ENCODE data around the gene SMIM13.
A peak's percentile ranks its signal among the peaks of the same experiment; 100 is the strongest.

Gene SMIM13

GRCh38 chr6:11093626-11094410 is at the start of gene SMIM13:
TSS of gene SMIM13 (plus strand) at chr6:11093834. CDS start at chr6:11094314, 480 bp downstream.
- Histone ChIP-seq H3K4me1 (ENCODE audit: insufficient read depth, low read length) (peaks cover 12% of the 10 kb centered on the region; the same call in 1 of the 2 replicates), H3K27ac (ENCODE audit: low read length) (peak within 1 kb of the TSS; percentile 82), H3K36me3 (ENCODE audit: insufficient read depth, low read depth, low read length) (no peaks in the 10 kb centered on the region), H3K9me3 (ENCODE audit: insufficient read depth, low read depth, low read length) (no peaks in the 10 kb centered on the region), H3K9ac (ENCODE audit: low read depth, low read length) (peak within 1 kb of the TSS; percentile 94), H3K4me3 (ENCODE audit: low read length) (peak within 1 kb of the TSS; percentile 85), H3K27me3 (ENCODE audit: insufficient read depth, low read length) (no peaks in the 10 kb centered on the region)

- Histone ChIP-seq H3K36me3 (ENCODE audit: insufficient read depth, low read depth, low read length) (no peaks in the 10 kb centered on the region), H3K4me3 (ENCODE audit: low read length) (peak within 1 kb of the TSS; percentile 67), H3K27ac (ENCODE audit: low read length) (no peak within 1 kb of the TSS), H3K9me3 (ENCODE audit: insufficient read depth, low read depth, low read length) (no peaks in the 10 kb centered on the region), H3K27me3 (ENCODE audit: insufficient read depth, low read length) (peaks cover 67% of the 10 kb centered on the region), H3K9ac (ENCODE audit: low read depth, low read length) (no peak within 1 kb of the TSS), H3K4me1 (ENCODE audit: insufficient read depth, low read length) (no peaks in the 10 kb centered on the region)
Observed at GRCh38 chr6:11043961-11044711, 49.5 kb upstream of the SMIM13 start, which contains the start of gene ELOVL2. TSS of gene ELOVL2 (minus strand) at chr6:11044305. CDS start at chr6:11044230, 75 bp downstream.

GRCh38 chr6:11044712-11045167 is 48.9 kb upstream of the SMIM13 start:
- Histone ChIP-seq H3K9me3 (ENCODE audit: insufficient read depth, low read depth, low read length) (no peaks in the 10 kb centered on the region), H3K9ac (ENCODE audit: low read depth, low read length) (no peak overlapping the region), H3K36me3 (ENCODE audit: insufficient read depth, low read depth, low read length) (no peaks in the 10 kb centered on the region), H3K4me3 (ENCODE audit: low read length) (peak overlapping the region; percentile 65), H3K27me3 (ENCODE audit: insufficient read depth, low read length) (peaks cover 63% of the 10 kb centered on the region), H3K4me1 (ENCODE audit: insufficient read depth, low read length) (no peaks in the 10 kb centered on the region), H3K27ac (ENCODE audit: low read length) (no peak overlapping the region)

- Histone ChIP-seq H3K9me3 (ENCODE audit: insufficient read depth, low read depth, low read length) (no peaks in the 10 kb centered on the region), H3K4me1 (ENCODE audit: insufficient read depth, low read length) (no peaks in the 10 kb centered on the region), H3K36me3 (ENCODE audit: insufficient read depth, low read depth, low read length) (no peaks in the 10 kb centered on the region), H3K27ac (ENCODE audit: low read length) (no peak overlapping the region), H3K9ac (ENCODE audit: low read depth, low read length) (no peak overlapping the region), H3K27me3 (ENCODE audit: insufficient read depth, low read length) (peaks cover 8% of the 10 kb centered on the region), H3K4me3 (ENCODE audit: low read length) (no peak overlapping the region)
Observed at GRCh38 chr6:11050731-11051130, 42.9 kb upstream of the SMIM13 start.

- no peaks in the 10 kb centered on the region for H3K9me3 ChIP-seq (ENCODE audit: insufficient read depth, low read depth, low read length)
- H3K27ac ChIP-seq (ENCODE audit: low read length): no peak overlapping the region
- no peaks in the 10 kb centered on the region for H3K27me3 ChIP-seq (ENCODE audit: insufficient read depth, low read length)
- no peak overlapping the region for H3K9ac ChIP-seq (ENCODE audit: low read depth, low read length)
- no peaks in the 10 kb centered on the region for H3K36me3 ChIP-seq (ENCODE audit: insufficient read depth, low read depth, low read length)
- no peaks in the 10 kb centered on the region for H3K4me1 ChIP-seq (ENCODE audit: insufficient read depth, low read length)
- H3K4me3 ChIP-seq (ENCODE audit: low read length): no peak overlapping the region
Observed at GRCh38 chr6:11053307-11053706, 40.3 kb upstream of the SMIM13 start.

- H3K4me3 ChIP-seq (ENCODE audit: low read length): no peak overlapping the region
- no peaks in the 10 kb centered on the region for H3K36me3 ChIP-seq (ENCODE audit: insufficient read depth, low read depth, low read length)
- no peaks in the 10 kb centered on the region for H3K4me1 ChIP-seq (ENCODE audit: insufficient read depth, low read length)
- H3K9me3 ChIP-seq (ENCODE audit: insufficient read depth, low read depth, low read length): no peaks in the 10 kb centered on the region
- H3K9ac ChIP-seq (ENCODE audit: low read depth, low read length): no peak overlapping the region
- H3K27ac ChIP-seq (ENCODE audit: low read length): no peak overlapping the region
- H3K27me3 ChIP-seq (ENCODE audit: insufficient read depth, low read length): no peaks in the 10 kb centered on the region
Observed at GRCh38 chr6:11054722-11055121, 38.9 kb upstream of the SMIM13 start.

GRCh38 chr6:11055127-11055627 is 38.5 kb upstream of the SMIM13 start:
- Histone ChIP-seq H3K9me3 (ENCODE audit: insufficient read depth, low read depth, low read length) (no peaks in the 10 kb centered on the region), H3K9ac (ENCODE audit: low read depth, low read length) (no peak overlapping the region), H3K27ac (ENCODE audit: low read length) (no peak overlapping the region), H3K4me3 (ENCODE audit: low read length) (no peak overlapping the region), H3K27me3 (ENCODE audit: insufficient read depth, low read length) (no peaks in the 10 kb centered on the region), H3K4me1 (ENCODE audit: insufficient read depth, low read length) (no peaks in the 10 kb centered on the region), H3K36me3 (ENCODE audit: insufficient read depth, low read depth, low read length) (no peaks in the 10 kb centered on the region)

GRCh38 chr6:11056871-11057270 is 36.8 kb upstream of the SMIM13 start:
- no peak overlapping the region for H3K27ac ChIP-seq (ENCODE audit: low read length)
- H3K4me1 ChIP-seq (ENCODE audit: insufficient read depth, low read length): no peaks in the 10 kb centered on the region
- H3K9ac ChIP-seq (ENCODE audit: low read depth, low read length): no peak overlapping the region
- H3K9me3 ChIP-seq (ENCODE audit: insufficient read depth, low read depth, low read length): no peaks in the 10 kb centered on the region
- H3K36me3 ChIP-seq (ENCODE audit: insufficient read depth, low read depth, low read length): no peaks in the 10 kb centered on the region
- H3K27me3 ChIP-seq (ENCODE audit: insufficient read depth, low read length): no peaks in the 10 kb centered on the region
- H3K4me3 ChIP-seq (ENCODE audit: low read length): no peak overlapping the region

GRCh38 chr6:11058406-11058805 is 35.2 kb upstream of the SMIM13 start:
- no peaks in the 10 kb centered on the region for H3K9me3 ChIP-seq (ENCODE audit: insufficient read depth, low read depth, low read length)
- H3K4me3 ChIP-seq (ENCODE audit: low read length): no peak overlapping the region
- H3K4me1 ChIP-seq (ENCODE audit: insufficient read depth, low read length): no peaks in the 10 kb centered on the region
- no peaks in the 10 kb centered on the region for H3K36me3 ChIP-seq (ENCODE audit: insufficient read depth, low read depth, low read length)
- no peak overlapping the region for H3K9ac ChIP-seq (ENCODE audit: low read depth, low read length)
- H3K27me3 ChIP-seq (ENCODE audit: insufficient read depth, low read length): no peaks in the 10 kb centered on the region
- H3K27ac ChIP-seq (ENCODE audit: low read length): no peak overlapping the region

- H3K27me3 ChIP-seq (ENCODE audit: insufficient read depth, low read length): no peaks in the 10 kb centered on the region
- no peak overlapping the region for H3K27ac ChIP-seq (ENCODE audit: low read length)
- H3K4me1 ChIP-seq (ENCODE audit: insufficient read depth, low read length): no peaks in the 10 kb centered on the region
- no peak overlapping the region for H3K9ac ChIP-seq (ENCODE audit: low read depth, low read length)
- no peak overlapping the region for H3K4me3 ChIP-seq (ENCODE audit: low read length)
- no peaks in the 10 kb centered on the region for H3K9me3 ChIP-seq (ENCODE audit: insufficient read depth, low read depth, low read length)
- no peaks in the 10 kb centered on the region for H3K36me3 ChIP-seq (ENCODE audit: insufficient read depth, low read depth, low read length)
Observed at GRCh38 chr6:11062083-11062482, 31.6 kb upstream of the SMIM13 start.

GRCh38 chr6:11062715-11063114 is 30.9 kb upstream of the SMIM13 start:
- Histone ChIP-seq H3K4me3 (ENCODE audit: low read length) (no peak overlapping the region), H3K27me3 (ENCODE audit: insufficient read depth, low read length) (no peaks in the 10 kb centered on the region)

More at GRCh38 chr6:11062715-11063114, 30.9 kb upstream of the SMIM13 start:
- Histone ChIP-seq H3K36me3 (ENCODE audit: insufficient read depth, low read depth, low read length) (no peaks in the 10 kb centered on the region), H3K9ac (ENCODE audit: low read depth, low read length) (no peak overlapping the region), H3K9me3 (ENCODE audit: insufficient read depth, low read depth, low read length) (no peaks in the 10 kb centered on the region), H3K4me1 (ENCODE audit: insufficient read depth, low read length) (no peaks in the 10 kb centered on the region), H3K27ac (ENCODE audit: low read length) (no peak overlapping the region)

Data from iPS-20b (cell line).